RWPE2 (cell line): ENCODE results near the gene CIDEA.
A peak's percentile ranks its signal among the peaks of the same experiment; 100 is the strongest.

Experiments used
- ATAC-seq: fragments of 200-7000 bp; cut with Tn5 transposase; 3 replicates; pipeline ENCODE4 v1.9.1; 2021; ENCODE audit warnings: low read depth
- DNase-seq: peaks from one replicate; pipeline ENCODE4 v3.0.0-alpha.2; 2020; ENCODE audit warnings: low spot score
- H3K27ac ChIP-seq: fragments of 450-650 bp; 2 replicates; pipeline ENCODE4 v1.5.1; 2017; ENCODE audit warnings: mild to moderate bottlenecking; ENCODE audit not compliant: poor library complexity, severe bottlenecking
- H3K27me3 ChIP-seq: fragments of 250-450 bp; sonication (Bioruptor Pico); 2 replicates; pipeline ENCODE4 v1.5.1; 2021; ENCODE audit warnings: mild to moderate bottlenecking, moderate library complexity; ENCODE audit not compliant: insufficient read depth, poor library complexity, severe bottlenecking
- H3K36me3 ChIP-seq: fragments of 250-450 bp; sonication (Bioruptor Pico); 2 replicates; pipeline ENCODE4 v1.5.1; 2020; ENCODE audit warnings: low read depth, mild to moderate bottlenecking, moderate library complexity
- H3K4me1 ChIP-seq: fragments of 250-450 bp; sonication (Bioruptor Pico); 2 replicates; pipeline ENCODE4 v1.5.1; 2021; ENCODE audit warnings: mild to moderate bottlenecking, moderate library complexity; ENCODE audit not compliant: insufficient read depth, poor library complexity, severe bottlenecking
- H3K4me3 ChIP-seq: fragments of 250-450 bp; sonication (Bioruptor Pico); 2 replicates; pipeline ENCODE4 v1.5.1; 2021; ENCODE audit warnings: mild to moderate bottlenecking, moderate library complexity; ENCODE audit not compliant: severe bottlenecking
- H3K9me3 ChIP-seq: fragments of 250-450 bp; sonication (Bioruptor Pico); 2 replicates; pipeline ENCODE4 v1.5.1; 2021; ENCODE audit warnings: mild to moderate bottlenecking, moderate library complexity; ENCODE audit not compliant: severe bottlenecking
- CTCF ChIP-seq: fragments of 450-650 bp; IDR thresholded peaks from one replicate; pipeline ENCODE4 v1.5.1; 2017; ENCODE audit warnings: mild to moderate bottlenecking, moderate library complexity; ENCODE audit not compliant: poor library complexity, severe bottlenecking

The CIDEA gene

GRCh38 chr18:12258719-12259705, 4.9 kb downstream of the CIDEA start:
- H3K27me3 ChIP-seq, result peaks cover 8% of the 10 kb centered on the region
- DNase-seq (no peak), ATAC-seq (no peak)
- no peaks in the 10 kb centered on the region for H3K36me3 ChIP-seq
- H3K4me3 ChIP-seq, result no peak overlapping the region
- H3K27ac ChIP-seq, result no peak overlapping the region
- TF ChIP-seq CTCF, result no peak
- H3K9me3 ChIP-seq, result no peaks in the 10 kb centered on the region
- peaks cover 14% of the 10 kb centered on the region for H3K4me1 ChIP-seq

DNA sequence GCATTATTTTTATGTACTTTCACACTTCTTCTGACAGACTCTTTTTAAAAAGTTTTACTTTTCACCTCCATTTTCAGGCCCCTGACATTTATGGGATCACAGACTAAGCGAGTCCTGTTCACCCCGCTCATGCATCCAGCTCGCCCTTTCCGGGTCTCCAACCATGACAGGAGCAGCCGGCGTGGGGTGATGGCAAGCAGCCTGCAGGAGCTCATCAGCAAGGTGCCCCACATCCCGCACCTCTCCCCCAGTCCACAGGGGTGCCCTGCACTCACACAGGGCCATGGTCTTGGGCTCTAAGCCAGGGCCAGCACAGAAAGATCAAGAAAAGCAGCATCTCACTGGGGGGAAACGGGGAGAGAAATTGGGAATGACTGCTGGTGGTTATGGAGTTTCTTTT, 8.6 kb downstream of the CIDEA start:
- Histone ChIP-seq H3K36me3 (no peaks in the 10 kb centered on the region), H3K4me1 (no peaks in the 10 kb centered on the region), H3K4me3 (no peak overlapping the region), H3K27me3 (no peaks in the 10 kb centered on the region), H3K27ac (no peak overlapping the region), H3K9me3 (no peaks in the 10 kb centered on the region)
- ATAC-seq (no peak), DNase-seq (no peak)
- TF ChIP-seq CTCF, result no peak

DNA sequence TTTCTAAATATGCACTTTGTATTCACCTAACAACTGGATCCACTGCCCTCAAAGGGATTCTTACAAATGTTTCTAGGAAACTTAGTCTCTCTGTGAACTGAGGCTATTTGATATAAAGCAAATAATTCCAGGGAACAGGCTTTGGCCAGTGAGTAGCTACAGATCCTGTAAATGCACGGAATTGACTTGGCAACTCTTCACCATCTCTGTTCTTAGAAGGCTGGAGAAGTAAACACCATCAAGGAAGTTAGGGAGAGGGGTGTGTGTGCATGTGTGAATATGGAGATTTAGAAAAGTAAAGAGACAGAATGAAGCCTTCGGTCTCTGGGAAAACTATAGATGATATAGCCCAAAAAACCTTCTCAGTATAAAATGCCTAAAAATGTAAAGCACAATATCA, 10.7 kb downstream of the CIDEA start:
- Histone ChIP-seq H3K27me3 (no peaks in the 10 kb centered on the region), H3K36me3 (no peaks in the 10 kb centered on the region), H3K4me1 (no peaks in the 10 kb centered on the region), H3K9me3 (no peaks in the 10 kb centered on the region), H3K27ac (no peak overlapping the region), H3K4me3 (no peak overlapping the region)
- no peak for DNase-seq
- TF ChIP-seq CTCF, result no peak
- no peak for ATAC-seq

DNA sequence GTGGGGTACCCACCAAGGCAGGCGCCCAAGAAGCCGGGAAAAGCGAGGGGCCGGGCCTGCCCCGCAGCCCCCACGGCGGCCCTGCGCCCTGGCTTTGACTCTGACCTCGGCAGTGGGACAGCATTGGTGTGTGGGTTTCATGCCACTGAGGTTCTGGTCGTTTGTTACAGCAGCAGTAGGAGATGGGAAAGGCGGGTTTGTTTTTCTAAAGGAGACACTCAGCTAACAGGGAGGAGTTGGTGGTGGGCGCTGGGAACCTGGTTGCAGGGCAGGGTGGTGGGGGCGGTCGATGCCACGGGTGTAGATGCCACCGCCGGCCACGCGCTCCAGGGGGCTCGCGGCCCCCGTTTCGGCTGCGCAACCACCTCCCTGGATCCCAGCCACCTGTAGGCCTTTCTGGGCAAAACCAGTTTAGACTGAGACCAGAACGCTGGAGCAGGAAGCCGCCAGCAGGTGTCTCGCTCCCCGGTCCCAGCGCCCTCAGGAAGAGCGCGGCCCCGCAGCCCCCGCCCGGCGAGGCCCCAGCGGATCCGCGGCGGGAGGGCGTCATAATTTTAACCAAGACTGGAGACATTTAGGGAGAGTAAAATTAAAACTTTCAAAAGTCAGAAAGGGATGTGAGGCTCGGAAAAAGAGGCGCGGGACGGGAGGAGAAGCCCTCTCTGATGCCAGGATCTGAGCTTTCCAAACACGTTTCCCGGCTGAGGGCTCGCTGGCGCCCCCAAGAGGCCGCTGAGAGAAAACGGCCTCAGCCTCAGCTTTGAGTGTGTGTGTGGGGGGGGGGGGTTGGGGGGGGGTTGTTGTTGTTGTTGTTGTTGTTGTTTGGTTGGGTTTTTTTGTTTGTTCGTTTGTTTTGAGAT, 17.4 kb downstream of the CIDEA start:
- H3K27ac ChIP-seq, result peak overlapping the region; percentile 20
- peak; percentile 97 for ATAC-seq

More for the DNA sequence above, 17.4 kb downstream of the CIDEA start:
- Histone ChIP-seq H3K36me3 (no peaks in the 10 kb centered on the region), H3K27me3 (no peaks in the 10 kb centered on the region), H3K4me3 (peak overlapping the region; percentile 50), H3K4me1 (no peaks in the 10 kb centered on the region), H3K9me3 (no peaks in the 10 kb centered on the region)
- TF ChIP-seq CTCF, result peak; percentile 95
- no peak for DNase-seq
